Cerebellar cortex (tissue), 1 donor: Measurements from ENCODE around the gene METTL1.

ENCODE experiments used
- DNase-seq: peaks from one replicate; pipeline ENCODE4 v3.0.0-alpha.2; 2015; ENCODE audit warnings: low spot score

METTL1 gene

DNA sequence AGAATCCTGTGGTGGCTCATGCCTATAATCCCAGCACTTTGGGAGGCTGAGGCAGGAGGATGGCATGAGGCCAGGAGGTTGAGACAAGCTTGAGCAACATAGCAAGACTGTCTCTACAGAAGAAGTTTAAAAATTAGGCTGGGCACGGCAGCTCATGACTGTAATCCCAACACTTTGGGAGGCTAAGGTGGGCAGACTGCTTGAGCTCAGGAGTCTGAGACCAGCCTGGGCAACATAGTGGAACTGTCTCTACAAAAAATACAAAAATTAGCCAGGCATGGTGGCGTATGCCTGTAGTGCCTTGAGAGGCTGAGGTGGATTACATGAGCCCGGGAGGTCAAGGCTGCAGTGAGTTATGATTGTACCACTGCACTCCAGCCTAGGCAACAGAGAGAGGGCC lies 4.0 kb downstream of the METTL1 start:
- DNase-seq: no peak

DNA sequence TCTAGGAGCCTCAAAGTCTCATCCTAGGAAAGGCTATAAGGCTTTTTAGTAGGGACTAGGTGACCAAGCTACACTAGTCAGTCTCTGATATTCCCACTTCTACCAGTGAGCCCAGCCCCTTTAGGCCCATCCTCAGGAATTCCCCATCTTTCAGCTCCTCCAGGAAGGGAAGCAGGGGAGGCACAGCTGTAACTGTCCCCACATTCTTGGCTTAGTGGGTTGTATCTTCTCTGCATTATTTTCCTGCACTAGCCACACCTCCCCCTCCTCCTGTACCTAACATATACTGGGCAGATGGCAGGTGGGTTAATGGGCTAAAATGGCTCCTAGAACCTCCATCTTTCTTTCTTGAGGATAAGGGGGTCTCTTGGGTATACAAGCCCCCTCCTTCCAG lies 4.6 kb downstream of the METTL1 start:
- no peak for DNase-seq

DNA sequence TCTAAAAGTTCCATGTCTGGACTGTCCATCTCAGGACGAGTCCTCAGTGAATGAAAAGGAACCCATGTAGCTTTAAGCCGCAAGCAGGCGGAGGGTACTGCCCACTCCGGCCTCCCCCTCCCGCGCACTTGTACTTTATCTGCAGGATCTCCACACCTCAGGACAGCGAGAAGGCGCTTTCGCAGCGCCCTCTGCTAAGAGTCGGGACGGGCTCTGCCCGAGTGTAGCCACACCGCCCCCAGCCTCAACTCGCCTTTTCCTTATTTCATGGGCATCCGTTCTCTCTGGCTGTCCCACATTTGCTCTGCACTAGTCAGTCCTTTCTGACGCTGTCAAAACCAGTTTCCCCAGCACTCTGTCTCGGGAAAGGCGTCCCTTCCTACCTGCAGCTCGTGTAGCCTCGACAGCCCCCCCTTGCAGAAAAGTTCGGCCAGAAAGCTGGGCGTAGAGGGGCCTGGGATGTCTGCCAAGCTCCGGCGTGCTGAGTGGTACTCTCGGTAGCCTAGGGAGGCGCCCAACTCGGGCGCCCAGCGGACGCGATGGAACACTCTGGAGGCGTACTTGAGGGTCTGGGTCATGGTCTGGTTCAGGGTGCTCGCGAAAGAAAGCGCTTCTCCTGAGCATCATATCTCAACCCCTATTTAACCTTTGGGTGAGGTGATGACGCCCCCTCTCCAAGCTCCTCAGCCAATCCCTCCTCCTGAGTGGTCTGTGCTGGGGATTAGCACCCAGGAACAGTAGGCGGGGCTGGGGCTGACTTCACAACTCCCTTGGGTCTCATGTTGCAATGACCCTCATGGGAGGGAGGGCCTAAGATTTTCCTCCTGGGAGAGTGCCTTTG lies 5.2 kb downstream of the METTL1 start, which contains the start of gene CYP27B1:
TSS of gene CYP27B1 (minus strand) at position 615 of the 841 bp plus-strand sequence. CDS start at position 578, 37 bp downstream.
- no peak for DNase-seq

- no peak for DNase-seq
These were observed 6.0 kb downstream of the METTL1 start for GRCh38 chr12:57765698-57766463.

- DNase-seq: no peak
These were observed 6.8 kb downstream of the METTL1 start for GRCh38 chr12:57765003-57765697.

DNA sequence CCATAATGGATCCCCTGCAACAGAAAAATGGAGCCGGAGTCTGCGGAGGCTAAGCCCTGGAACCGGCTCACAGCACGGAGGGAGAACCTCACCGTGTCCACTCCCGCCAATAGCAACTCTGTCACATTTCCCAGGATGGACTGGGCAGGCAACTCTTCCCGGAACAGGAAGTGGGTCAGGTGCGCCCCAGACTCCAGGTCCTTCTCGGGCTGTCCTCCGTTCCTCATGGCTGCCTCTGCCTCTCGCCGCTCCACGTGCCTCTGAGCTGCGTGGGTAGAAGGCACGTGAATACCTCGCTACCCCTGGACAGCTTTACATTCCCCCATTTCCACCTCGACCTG lies 7.3 kb downstream of the METTL1 start:
- DNase-seq: no peak

DNA sequence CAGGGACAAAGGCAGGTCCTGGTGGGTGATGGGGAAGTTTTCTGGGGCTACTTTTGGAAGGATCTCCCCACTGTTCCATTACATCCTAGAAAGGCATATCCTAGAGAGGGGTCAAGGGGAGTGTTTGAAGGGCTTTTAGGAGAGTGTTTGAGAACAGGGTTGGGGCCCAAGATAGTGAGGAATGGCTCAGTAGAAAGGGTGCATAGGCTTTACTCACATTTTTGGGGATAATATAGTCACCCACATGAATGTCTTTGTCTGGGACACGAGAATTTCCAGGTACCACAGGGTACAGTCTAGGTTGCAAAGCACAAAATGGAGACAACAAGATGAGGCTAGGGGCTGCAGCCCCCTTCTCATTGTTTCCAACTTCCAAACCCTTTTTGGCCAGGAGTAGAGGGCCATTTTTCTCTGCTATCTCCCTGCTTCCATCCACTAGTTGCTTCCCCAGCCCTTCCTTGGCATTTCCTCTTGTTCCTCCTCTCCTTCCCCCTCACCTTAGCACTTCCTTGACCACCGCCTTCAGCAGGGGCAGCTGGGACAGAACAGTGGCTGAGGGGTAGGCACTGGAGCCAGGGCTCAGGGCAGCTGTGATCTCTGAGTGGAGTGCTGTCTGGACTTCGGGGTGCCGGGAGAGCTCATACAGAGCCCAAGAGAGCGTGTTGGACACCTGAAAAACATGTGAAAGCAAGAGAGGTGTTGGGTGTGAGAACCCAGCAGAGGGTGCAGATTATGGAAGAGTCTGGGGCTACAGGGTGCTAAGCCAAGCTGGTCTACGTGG lies 7.8 kb downstream of the METTL1 start:
- DNase-seq: no peak

GRCh38 chr12:57762463-57762862 lies 9.4 kb downstream of the METTL1 start:
- no peak for DNase-seq

DNA sequence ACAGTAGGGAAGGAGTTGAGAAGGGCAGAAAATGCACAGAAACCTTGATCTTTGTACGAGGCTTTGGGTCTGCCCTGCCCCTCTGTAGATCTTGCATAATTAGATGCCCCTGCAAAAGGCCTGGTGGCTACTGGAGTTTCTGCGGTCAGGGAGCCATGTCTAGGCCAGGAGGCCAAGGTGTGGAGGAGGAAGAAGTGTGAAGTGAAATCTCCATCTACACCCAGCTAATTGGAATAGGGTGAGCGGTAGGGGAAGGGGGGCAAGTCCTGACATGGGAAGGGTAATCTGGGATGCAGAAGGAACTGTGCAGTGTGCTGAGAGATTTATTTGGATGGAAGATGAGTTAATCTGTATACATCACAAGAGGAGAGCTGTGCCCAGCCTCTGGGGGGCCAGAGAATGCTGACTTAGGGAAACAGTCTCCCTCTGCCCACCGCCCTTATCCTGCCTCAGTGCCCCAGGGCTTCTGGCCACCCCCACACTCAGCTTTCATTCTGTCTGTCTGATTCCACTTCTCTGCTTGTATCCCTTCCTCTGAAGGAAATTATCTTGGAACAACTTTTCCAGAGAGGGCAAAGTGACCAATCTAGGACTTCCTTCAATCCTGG lies 10.4 kb downstream of the METTL1 start:
- no peak for DNase-seq

GRCh38 chr12:57760347-57760982 lies 11.4 kb downstream of the METTL1 start:
- DNase-seq: no peak

- peak; percentile 53 for DNase-seq
These were observed 12.4 kb downstream of the METTL1 start for GRCh38 chr12:57759360-57759980.

GRCh38 chr12:57758552-57759359 lies 13.1 kb downstream of the METTL1 start:
- no peak for DNase-seq

DNA sequence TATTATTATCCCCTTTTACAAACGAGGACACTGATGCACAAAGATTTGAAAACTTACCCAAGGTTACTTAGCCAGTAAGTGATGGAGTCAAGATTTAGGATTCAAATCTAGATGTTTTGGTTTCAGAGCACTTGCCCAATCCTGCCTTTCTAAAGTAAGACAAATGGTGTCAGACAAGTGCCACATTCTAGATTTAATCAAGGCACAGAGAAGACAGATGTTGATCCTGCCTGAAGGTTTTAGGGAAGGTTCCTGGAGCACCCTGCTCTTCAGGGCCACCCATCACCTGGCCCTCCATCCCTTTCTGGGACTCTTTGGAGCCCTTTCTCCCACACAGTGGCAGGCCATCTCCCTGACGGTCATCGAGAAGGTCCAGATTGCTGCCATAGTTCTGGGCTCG lies 14.1 kb downstream of the METTL1 start:
- no peak for DNase-seq

- DNase-seq: no peak
These were observed 15.2 kb downstream of the METTL1 start for GRCh38 chr12:57756406-57757341.

DNA sequence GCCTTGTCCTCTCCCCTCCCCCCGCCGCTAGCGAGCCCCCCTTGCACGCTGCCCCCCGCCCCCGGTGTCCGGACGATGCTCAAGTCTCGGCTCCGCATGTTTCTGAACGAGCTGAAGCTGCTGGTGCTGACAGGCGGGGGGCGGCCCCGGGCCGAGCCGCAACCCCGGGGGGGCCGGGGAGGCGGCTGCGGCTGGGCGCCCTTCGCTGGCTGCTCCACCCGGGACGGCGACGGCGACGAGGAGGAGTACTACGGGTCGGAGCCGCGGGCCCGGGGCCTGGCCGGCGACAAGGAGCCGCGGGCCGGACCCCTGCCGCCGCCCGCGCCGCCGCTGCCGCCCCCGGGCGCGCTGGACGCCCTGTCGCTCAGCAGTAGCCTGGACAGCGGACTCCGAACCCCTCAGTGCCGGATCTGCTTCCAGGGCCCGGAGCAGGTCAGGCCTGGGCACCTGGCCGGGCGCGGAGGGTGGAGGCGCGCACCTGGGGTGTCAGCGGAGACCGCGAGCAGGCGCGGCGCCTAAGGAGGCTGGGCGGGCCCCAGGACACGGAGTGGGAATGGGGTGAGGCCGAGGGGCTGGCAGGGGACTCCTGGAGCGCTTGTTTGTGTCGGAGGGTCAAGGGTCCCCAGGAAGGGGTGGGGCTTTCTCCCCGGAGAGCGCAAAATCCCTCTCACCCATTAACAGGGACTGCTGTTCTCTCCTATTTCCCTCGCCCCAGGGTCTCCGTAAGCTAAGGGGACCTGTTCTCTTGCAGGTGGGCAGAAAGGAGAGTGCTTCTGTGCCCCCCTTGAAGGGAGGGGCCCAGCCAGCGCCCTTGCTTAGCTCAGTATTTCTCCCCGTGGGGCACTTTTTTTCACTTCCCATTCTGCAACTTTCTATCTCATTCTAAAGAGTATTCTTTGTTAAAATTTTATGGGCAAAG lies 16.2 kb downstream of the METTL1 start:
- no peak for DNase-seq

DNA sequence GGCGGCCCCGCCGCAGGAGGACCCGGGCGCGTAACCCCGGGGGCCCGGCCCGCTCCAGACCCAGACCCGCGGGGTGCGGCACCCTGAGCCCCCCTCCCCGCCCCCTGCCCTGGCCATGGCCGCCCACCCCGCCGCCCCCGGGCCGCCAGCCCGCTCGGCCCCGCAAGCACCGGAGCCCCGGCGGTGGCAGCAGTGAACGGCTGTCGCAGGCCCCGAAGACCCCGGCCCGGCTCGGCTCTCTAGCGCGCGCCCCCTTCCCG lies 16.8 kb downstream of the METTL1 start:
- no peak for DNase-seq

GRCh38 chr12:57754411-57755193 lies 17.3 kb downstream of the METTL1 start, which contains the start of gene MARCHF9:
Gene MARCHF9, plus strand, starts transcription at chr12:57755103. Its CDS starts 426 bp downstream, at chr12:57755529.
- DNase-seq: peak; percentile 85
